Measurements from ENCODE around the gene AQP5.

DNA sequence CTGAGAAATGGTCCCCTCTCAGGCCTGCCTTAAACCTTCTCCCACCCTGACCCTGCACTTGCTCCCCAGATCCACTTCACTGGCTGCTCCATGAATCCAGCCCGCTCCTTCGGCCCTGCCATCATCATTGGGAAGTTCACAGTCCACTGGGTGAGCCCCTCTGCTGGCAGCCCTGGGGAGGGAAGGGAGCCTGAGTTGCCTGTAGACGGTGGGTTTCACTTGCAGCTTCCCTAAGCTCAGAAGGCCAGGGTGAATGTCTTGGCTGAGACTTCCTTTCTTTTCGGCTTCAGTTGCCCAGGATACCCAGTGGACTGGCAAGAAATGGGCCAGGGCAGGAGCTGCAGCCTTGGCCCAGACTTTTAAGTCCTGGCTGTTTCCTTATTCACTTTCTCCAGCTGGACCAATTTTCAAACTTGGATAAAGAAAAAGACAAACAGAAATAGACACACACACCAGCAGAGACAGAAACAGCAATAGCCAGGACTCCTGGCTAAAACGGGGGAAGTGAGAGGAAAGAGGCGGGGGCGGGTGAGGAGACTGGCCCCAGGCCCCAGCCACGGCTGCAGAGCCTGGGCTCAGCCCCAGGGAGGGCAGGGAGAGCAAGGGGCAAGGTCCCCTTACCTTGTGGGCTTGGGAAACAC lies 13.1 kb downstream of the AQP5 start:
- TF ChIP-seq POLR2A (IDR thresholded peaks at IDR 0.05) (no peak), EP300 (IDR thresholded peaks at IDR 0.05) (no peak), POLR2AphosphoS5 (IDR thresholded peaks at IDR 0.05) (no peak)
- TF ChIP-seq, protein P1, sequence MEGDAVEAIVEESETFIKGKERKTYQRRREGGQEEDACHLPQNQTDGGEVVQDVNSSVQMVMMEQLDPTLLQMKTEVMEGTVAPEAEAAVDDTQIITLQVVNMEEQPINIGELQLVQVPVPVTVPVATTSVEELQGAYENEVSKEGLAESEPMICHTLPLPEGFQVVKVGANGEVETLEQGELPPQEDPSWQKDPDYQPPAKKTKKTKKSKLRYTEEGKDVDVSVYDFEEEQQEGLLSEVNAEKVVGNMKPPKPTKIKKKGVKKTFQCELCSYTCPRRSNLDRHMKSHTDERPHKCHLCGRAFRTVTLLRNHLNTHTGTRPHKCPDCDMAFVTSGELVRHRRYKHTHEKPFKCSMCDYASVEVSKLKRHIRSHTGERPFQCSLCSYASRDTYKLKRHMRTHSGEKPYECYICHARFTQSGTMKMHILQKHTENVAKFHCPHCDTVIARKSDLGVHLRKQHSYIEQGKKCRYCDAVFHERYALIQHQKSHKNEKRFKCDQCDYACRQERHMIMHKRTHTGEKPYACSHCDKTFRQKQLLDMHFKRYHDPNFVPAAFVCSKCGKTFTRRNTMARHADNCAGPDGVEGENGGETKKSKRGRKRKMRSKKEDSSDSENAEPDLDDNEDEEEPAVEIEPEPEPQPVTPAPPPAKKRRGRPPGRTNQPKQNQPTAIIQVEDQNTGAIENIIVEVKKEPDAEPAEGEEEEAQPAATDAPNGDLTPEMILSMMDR (IDR thresholded peaks at IDR 0.05), result peak in 1 of 4 experiments; percentile 2

Data from gastroesophageal sphincter (tissue), 3 donors.